Heart left ventricle (tissue), 16 donors: Measurements from ENCODE around the gene DNPEP. TPM values are rescaled to one million over a fixed set of nuclear protein-coding genes. Genes with fewer than 3 reads are reported as not detected.
"Not testable (repeated sequence)": the region's sequence is repeated elsewhere in the genome, so short reads cannot be mapped to it uniquely, and the experiment has no call there.

ENCODE experiments used
- ATAC-seq, 4 donors: fragments of 200-7000 bp; cut with Tn5 transposase; one replicate each; pipeline ENCODE4 v1.9.1; 2020 to 2022; ENCODE audit warnings: moderate library complexity in 4 of 4, mild to moderate bottlenecking in 3 of 4, moderate number of reproducible peaks in 1 of 4
- DNase-seq, 5 donors: peaks; one replicate each; pipeline ENCODE4 v3.0.0-alpha.2; 2020
- H3K27ac ChIP-seq, 12 donors: fragments of 200-600 bp; sonication (generic) in 4 of 12; one replicate each; pipeline versions ENCODE4 v1.5.0 to v1.8.0; 2016 to 2022; ENCODE audit warnings: mild to moderate bottlenecking in 2 of 12
- H3K27me3 ChIP-seq, 9 donors: fragments of 200-600 bp; sonication (generic) in 2 of 9; one replicate each; pipeline versions ENCODE4 v1.5.1 to v1.8.0; 2016 to 2022; ENCODE audit warnings: mild to moderate bottlenecking in 3 of 9
- H3K36me3 ChIP-seq, 9 donors: fragments of 200-600 bp; sonication (generic) in 2 of 9; one replicate each; pipeline versions ENCODE4 v1.5.0 to v1.8.0; 2018 to 2022; ENCODE audit warnings: mild to moderate bottlenecking in 2 of 9
- H3K4me1 ChIP-seq, 12 donors: fragments of 200-600 bp; sonication (generic) in 4 of 12; one replicate each; pipeline versions ENCODE4 v1.5.0 to v1.8.0; 2016 to 2022; ENCODE audit warnings: mild to moderate bottlenecking in 3 of 12
- H3K4me3 ChIP-seq, 12 donors: fragments of 200-600 bp; sonication (generic) in 4 of 12; one replicate each; pipeline versions ENCODE4 v1.5.0 to v1.8.0; 2017 to 2022; ENCODE audit warnings: mild to moderate bottlenecking in 9 of 12, moderate library complexity in 4 of 12
- H3K9me3 ChIP-seq, 12 donors: fragments of 200-600 bp; sonication (generic) in 4 of 12; one replicate each; pipeline versions ENCODE4 v1.5.0 to v1.8.0; 2016 to 2022; ENCODE audit warnings: mild to moderate bottlenecking in 1 of 12
- CTCF ChIP-seq, 12 donors: fragments of 200-600 bp; sonication (generic) in 4 of 12; IDR thresholded peaks; one replicate each; pipeline versions ENCODE4 v1.5.0 to v1.8.0; 2018 to 2022; ENCODE audit warnings: antibody characterized with exemption in 12 of 12, mild to moderate bottlenecking in 5 of 12
- POLR2A ChIP-seq, 2 donors: fragments of 450-650 bp; IDR thresholded peaks; one replicate each; pipeline ENCODE4 v1.6.1; 2017; ENCODE audit warnings: antibody characterized with exemption in 2 of 2, mild to moderate bottlenecking in 2 of 2, moderate library complexity in 2 of 2
- WGBS, 4 donors: extraction: QIAGEN DNeasy Blood & Tissue Kit in 2 of 4; methylation state at CpG; one replicate each; pipeline versions ENCODE4 v1.1.5 to v1.1.7; 2013 to 2018; 5-methylcytosine and 5-hydroxymethylcytosine counted together
- intact Hi-C, 10 donors: fragments of 100-400 bp; cut with DNase I; formaldehyde crosslinking; loops; one replicate each; pipeline versions ENCODE4 v1.11.1 to v1.14.2; 2022
- polyA plus RNA-seq, 2 donors: library from polyadenylated mRNA; stranded (reverse); fragments of 200-250 nt; gene quantifications; one replicate each; pipeline ENCODE4 v1.2.3, GENCODE V29; 2013
- total RNA-seq, 9 donors: library from RNA; depleted of rRNA in 2 of 9; stranded (reverse); fragments of >200 nt in 2 of 9; fragmentation: NEBNext Ultra II Directional in 3 of 9; extraction: Animal tissue kit (Norgen Biotek cat#: 25700) in 3 of 9; gene quantifications; one replicate each; pipeline versions ENCODE4 v1.1.0 to v1.2.4, GENCODE V29; 2016 to 2023
- donor health status: ischemic (EF 13 %, LVEDD 7.1; RV severe dilation, severe dysfunction).
- donor health status: healthy with polysubstance abuse.
- donor health status: DM: no; HTN: yes; CAD: no.
- donor health status: DM: no; HTN: no; CAD: no.
- donor health status: ischemic (EF 25% LVEDD 6.9; RV normal size, moderate dysfunction).
- donor health status: ischemic (EF 25% LVEDD 5.7; RV mildly dilated, moderate dysfunction).
- donor health status: healthy.
- donor health status: DM: yes; HTN: yes; CAD: no.
- donor health status: ischemic (EF 35%, LVEDD 5.7; RV mildly dilated, moderate dysfunction).
- donor health status: nonischemic (EF 11% LVEDD 7.7; RV severe dilation, severe dysfunction).
- donor health status: DM: yes; HTN: yes; CAD: no.
- donor health status: PGD.
- donor health status: ischemic (EF 29% LVEDD 5.4; RV normal size, mild dysfunction).
- donor health status: nonischemic (EF 23%, LVEDD 6.1; RV moderate dilation, normal function).

Gene DNPEP
- total and polyA plus RNA-seq, 11 donors = 61.3 to 101 (median 71.8) TPM

- Histone ChIP-seq H3K9me3 (peaks cover 0 to 14% (median 0%) of the 10 kb centered on the region in 12 donors), H3K36me3 (no peaks in the 10 kb centered on the region), H3K4me1 (peaks cover 0 to 56% (median 18%) of the 10 kb centered on the region in 12 donors), H3K27ac (peak overlapping the region in 11 of 12 donors; percentile 42 to 99 (median 93)), H3K4me3 (no peak overlapping the region), H3K27me3 (no peaks in the 10 kb centered on the region)
- no peak for TF ChIP-seq CTCF (IDR thresholded peaks at IDR 0.05)
- no peak for TF ChIP-seq POLR2A (IDR thresholded peaks at IDR 0.05)
- intact Hi-C loops = loop anchor here in 3 of 10 donors (10.0 kb wide), 3 partner anchors 47 to 217 kb away; partner anchors contain the start of gene SLC4A3 (in 1 of the 3)
- DNase-seq (no peak), ATAC-seq (no peak)
- 64 to 71% (median 69%) methylated on average over 5 of the region's 5 CpGs for WGBS, 4 donors
Measured at GRCh38 chr2:219408204-219408603, 20.5 kb upstream of the DNPEP start.

GRCh38 chr2:219407343-219407742, 19.6 kb upstream of the DNPEP start:
- not testable (repeated sequence) for ATAC-seq, DNase-seq, H3K36me3 ChIP-seq, H3K9me3 ChIP-seq, H3K27me3 ChIP-seq, H3K4me3 ChIP-seq
- peak overlapping the region; percentile 42 to 99 (median 92) for H3K27ac ChIP-seq
- 61 to 82% (median 64%) methylated on average over 5 of the region's 5 CpGs for WGBS, 4 donors
- intact Hi-C loops = loop anchor here in 3 of 10 donors (10.0 kb wide), 3 partner anchors 47 to 217 kb away; partner anchors contain the start of gene SLC4A3 (in 1 of the 3)
- peaks cover 0 to 63% (median 19%) of the 10 kb centered on the region in 12 donors for H3K4me1 ChIP-seq

GRCh38 chr2:219406861-219407230, 19.1 kb upstream of the DNPEP start:
- Histone ChIP-seq H3K4me3 (no peak overlapping the region), H3K9me3 (peaks cover 0 to 2% (median 0%) of the 10 kb centered on the region in 12 donors), H3K4me1 (peaks cover 0 to 63% (median 19%) of the 10 kb centered on the region in 12 donors), H3K27ac (peak overlapping the region; percentile 83 to 99 (median 92)), H3K36me3 (no peaks in the 10 kb centered on the region), H3K27me3 (no peaks in the 10 kb centered on the region)
- 43 to 56% (median 50%) methylated on average over 3 of the region's 3 CpGs for WGBS, 4 donors
- intact Hi-C loops = loop anchor here in 3 of 10 donors (10.0 kb wide), 3 partner anchors 48 to 218 kb away; partner anchors contain the start of gene SLC4A3 (in 1 of the 3)
- ATAC-seq (peak; percentile 69 to 77 (median 71)), DNase-seq (peak in 4 of 5 donors; percentile 85 to 94 (median 89))
- peak in 1 of 2 donors; percentile 24 for TF ChIP-seq POLR2A (IDR thresholded peaks at IDR 0.05)
- no peak for TF ChIP-seq CTCF (IDR thresholded peaks at IDR 0.05)

GRCh38 chr2:219405958-219406860, 18.5 kb upstream of the DNPEP start:
- TF ChIP-seq POLR2A (IDR thresholded peaks at IDR 0.05) (no peak), CTCF (IDR thresholded peaks at IDR 0.05) (no peak)
- intact Hi-C loops = loop anchor here in 7 of 10 donors (1.0 to 10.0 kb wide), 9 partner anchors 11 to 219 kb away; partner anchors contain the start of genes SPEG (in 2 of the 7) and SLC4A3 (in 1 of the 7)
- Histone ChIP-seq H3K4me1 (peaks cover 0 to 63% (median 19%) of the 10 kb centered on the region in 12 donors), H3K9me3 (no peaks in the 10 kb centered on the region), H3K36me3 (no peaks in the 10 kb centered on the region), H3K27me3 (no peaks in the 10 kb centered on the region), H3K27ac (peak overlapping the region; percentile 83 to 99 (median 92)), H3K4me3 (no peak overlapping the region)
- ATAC-seq = peak in 2 of 4 donors; percentile 1
- 71 to 78% (median 75%) methylated on average over 7 of the region's 7 CpGs for WGBS, 4 donors
- DNase-seq = peak in 1 of 5 donors; percentile 28
